GM12878 (cell line): ENCODE results near the gene PAN3. TPM values are rescaled to one million over a fixed set of nuclear protein-coding genes. Genes with fewer than 3 reads are reported as not detected.

Experiments
- ATAC-seq: fragments of 200-7000 bp; cut with Tn5 transposase; 3 replicates; pipeline ENCODE4 v1.9.1; 2020; ENCODE audit warnings: mild to moderate bottlenecking, moderate library complexity
- BruUV-seq: library from RNA; stranded (reverse); fragments of 400-500 nt; replicated peaks from 2 replicates; lab custom pipeline; 2021; lab: Mats Ljungman, UMichigan
- CTCF ChIA-PET: fragments of 300-600 bp; sonication (Branson Sonifier 250); formaldehyde crosslinking; extraction: SDS; loops from one replicate; lab custom pipeline; 2021; ENCODE audit warnings: inconsistent platforms; lab: Yijun Ruan, JAX
- POLR2A ChIA-PET: fragments of 350-600 bp; formaldehyde crosslinking; extraction: SDS; loops from one replicate; lab custom pipeline; 2021; ENCODE audit warnings: inconsistent platforms; lab: Charles Lee
- RAD21 ChIA-PET: fragments of 300-600 bp; sonication (Branson Sonifier 250); formaldehyde crosslinking; loops from one replicate; lab custom pipeline; 2023; ENCODE audit warnings: antibody characterized with exemption; ENCODE audit not compliant: unreplicated experiment; lab: Charles Lee
- SMC1A ChIA-PET: fragments of 300-600 bp; sonication (Branson Sonifier 250); formaldehyde crosslinking; loops from one replicate; lab custom pipeline; 2023; ENCODE audit not compliant: unreplicated experiment, uncharacterized antibody; lab: Charles Lee
- DNase-seq: peaks from one replicate; pipeline ENCODE4 v3.0.0-alpha.2; 2011; ENCODE audit warnings: low read depth, low spot score
- FAIRE-seq: peaks from 3 replicates; lab custom pipeline; 2011; peaks lifted over from hg19 to GRCh38; lab: Jason Lieb, UNC
- H2AFZ ChIP-seq: 2 replicates; pipeline ENCODE4 v1.6.0; 2011; ENCODE audit warnings: low read depth, low read length, control low read depth; ENCODE audit not compliant: control insufficient read depth
- H3K27ac ChIP-seq: 2 replicates; pipeline ENCODE4 v1.5.1; 2011; ENCODE audit warnings: control low read depth; ENCODE audit not compliant: control insufficient read depth, insufficient read depth
- H3K27me3 ChIP-seq, 2 experiments: replicated peaks in 1 of 2; 2 replicates each; pipeline versions ENCODE4 v1.6.0 to v1.6.1; 2011; ENCODE audit warnings: low read length in 1 of 2; ENCODE audit not compliant: control insufficient read depth in 2 of 2, insufficient read depth in 2 of 2
- H3K36me3 ChIP-seq, 2 experiments: 2 replicates each; pipeline ENCODE4 v1.5.1; 2011; ENCODE audit warnings: low read length in 1 of 2; ENCODE audit not compliant: control insufficient read depth in 2 of 2, insufficient read depth in 2 of 2
- H3K4me1 ChIP-seq: 2 replicates; pipeline ENCODE4 v1.6.1; 2011; ENCODE audit warnings: mild to moderate bottlenecking, low read length, moderate library complexity, mixed read lengths; ENCODE audit not compliant: control insufficient read depth, insufficient read depth
- H3K4me2 ChIP-seq: 2 replicates; pipeline ENCODE4 v1.6.0; 2011; ENCODE audit warnings: control low read depth; ENCODE audit not compliant: control insufficient read depth, insufficient read depth
- H3K4me3 ChIP-seq: fragments of 200-600 bp; sonication (generic); 2 replicates; pipeline ENCODE4 v1.5.1; 2016
- H3K79me2 ChIP-seq: 2 replicates; pipeline ENCODE4 v1.6.0; 2011; ENCODE audit warnings: low read length; ENCODE audit not compliant: control insufficient read depth, insufficient read depth
- H3K9ac ChIP-seq: 2 replicates; pipeline ENCODE4 v1.8.0; 2011; ENCODE audit warnings: low read length, control low read depth, mixed read lengths; ENCODE audit not compliant: control insufficient read depth, insufficient read depth
- H3K9me3 ChIP-seq: replicated peaks from 3 replicates; pipeline ENCODE4 v1.5.1; 2011; ENCODE audit warnings: mild to moderate bottlenecking, low read length; ENCODE audit not compliant: control insufficient read depth, insufficient read depth
- H4K20me1 ChIP-seq: 2 replicates; pipeline ENCODE4 v1.6.0; 2011; ENCODE audit not compliant: control insufficient read depth, insufficient read depth
- BHLHE40 ChIP-seq, 2 experiments: fragments of 450-650 bp in 1 of 2; IDR thresholded peaks; 2 replicates each; pipeline ENCODE4 v1.6.1; 2011 to 2017; ENCODE audit warnings: low read depth in 2 of 2, borderline replicate concordance in 1 of 2, improper control_type of control experiment in 1 of 2, low read length in 1 of 2, mild to moderate bottlenecking in 1 of 2
- JUND ChIP-seq: IDR thresholded peaks from 2 replicates; pipeline ENCODE4 v1.6.1; 2012; ENCODE audit warnings: low read depth, mild to moderate bottlenecking, low read length, improper control_type of control experiment, moderate library complexity
- PAX8 ChIP-seq: fragments of 450-650 bp; IDR thresholded peaks from 2 replicates; pipeline ENCODE4 v1.6.1; 2017; ENCODE audit warnings: mild to moderate bottlenecking, moderate library complexity
- POU2F2 ChIP-seq: IDR thresholded peaks from 3 replicates; pipeline ENCODE4 v1.6.1; 2011; ENCODE audit warnings: low read depth, mild to moderate bottlenecking, low read length, borderline replicate concordance
- YBX1 ChIP-seq: fragments of 450-650 bp; IDR thresholded peaks from 2 replicates; pipeline ENCODE4 v1.6.1; 2016; ENCODE audit warnings: antibody characterized with exemption
- ZNF207 ChIP-seq: fragments of 450-650 bp; IDR thresholded peaks from 2 replicates; pipeline ENCODE4 v1.6.1; 2014; ENCODE audit warnings: antibody characterized with exemption, mild to moderate bottlenecking, borderline replicate concordance
- WGBS: methylation state at CpG from one replicate; pipeline ENCODE4 v1.1.6; 2016; ENCODE audit warnings: low lambda C conversion rate; ENCODE audit not compliant: insufficient replicate concordance, insufficient coverage; ENCODE audit errors: missing lambda C conversion rate; 5-methylcytosine and 5-hydroxymethylcytosine counted together
- in situ Hi-C: fragments of 300-500 bp; cut with MboI; formaldehyde crosslinking; loops from 9 replicates; pipeline ENCODE4 v1.14.3; 2018; ENCODE audit warnings: mixed read lengths
- intact Hi-C: fragments of 100-400 bp; cut with micrococcal nuclease; formaldehyde crosslinking; loops from one replicate; pipeline ENCODE4 v1.14.2; 2022; ENCODE audit not compliant: unreplicated experiment
- polyA plus RNA-seq, 11 experiments: library from polyadenylated mRNA; depleted of rRNA in 4 of 11; unstranded in 6 of 11; stranded (reverse) in 5 of 11; fragments of >200 nt; fragmentation: Nextera tagmentation in 4 of 11; fragmentation: Illumina TruSeq in 1 of 11; extraction: Ambion mirVana in 4 of 11; extraction: Trizol in 1 of 11; gene quantifications; 1 replicate in 1 of 11; 2 replicates in 10 of 11; pipeline versions ENCODE4 v1.2.1 to v1.2.3, GENCODE V29; 2011 to 2016; ENCODE audit warnings: inconsistent platforms in 2 of 11, missing spikeins in 2 of 11, low read depth in 1 of 11
- total RNA-seq, 4 experiments: library from RNA; depleted of rRNA in 3 of 4; stranded (reverse); fragments of >200 nt in 3 of 4; fragmentation: Illumina TruSeq in 1 of 4; extraction: Trizol in 1 of 4; gene quantifications; 2 replicates each; pipeline versions ENCODE4 v1.2.1 to v1.2.3, GENCODE V29; 2013 to 2021
- TF ChIP-seq, protein P1 (sequence below): fragments of 450-650 bp; formaldehyde crosslinking; IDR thresholded peaks from 2 replicates; pipeline ENCODE4 v1.5.0; 2022; ENCODE audit warnings: mild to moderate bottlenecking, missing genetic modification characterization

PAN3 gene
- total and polyA plus RNA-seq, 10 of the 15 experiments (the other 5 are each of a cell fraction or from before 2014, with no cell fraction given), result 13.0 to 33.3 (median 19.9) TPM

GRCh38 chr13:28271056-28271840, 132.9 kb downstream of the PAN3 start:
- 0 out of 3 replicates have a peak, but pooled peaks have one; percentile 14 for TF ChIP-seq POU2F2
- TF ChIP-seq JUND, result no peak
- TF ChIP-seq PAX8, result no peak
- TF ChIP-seq, protein P1, sequence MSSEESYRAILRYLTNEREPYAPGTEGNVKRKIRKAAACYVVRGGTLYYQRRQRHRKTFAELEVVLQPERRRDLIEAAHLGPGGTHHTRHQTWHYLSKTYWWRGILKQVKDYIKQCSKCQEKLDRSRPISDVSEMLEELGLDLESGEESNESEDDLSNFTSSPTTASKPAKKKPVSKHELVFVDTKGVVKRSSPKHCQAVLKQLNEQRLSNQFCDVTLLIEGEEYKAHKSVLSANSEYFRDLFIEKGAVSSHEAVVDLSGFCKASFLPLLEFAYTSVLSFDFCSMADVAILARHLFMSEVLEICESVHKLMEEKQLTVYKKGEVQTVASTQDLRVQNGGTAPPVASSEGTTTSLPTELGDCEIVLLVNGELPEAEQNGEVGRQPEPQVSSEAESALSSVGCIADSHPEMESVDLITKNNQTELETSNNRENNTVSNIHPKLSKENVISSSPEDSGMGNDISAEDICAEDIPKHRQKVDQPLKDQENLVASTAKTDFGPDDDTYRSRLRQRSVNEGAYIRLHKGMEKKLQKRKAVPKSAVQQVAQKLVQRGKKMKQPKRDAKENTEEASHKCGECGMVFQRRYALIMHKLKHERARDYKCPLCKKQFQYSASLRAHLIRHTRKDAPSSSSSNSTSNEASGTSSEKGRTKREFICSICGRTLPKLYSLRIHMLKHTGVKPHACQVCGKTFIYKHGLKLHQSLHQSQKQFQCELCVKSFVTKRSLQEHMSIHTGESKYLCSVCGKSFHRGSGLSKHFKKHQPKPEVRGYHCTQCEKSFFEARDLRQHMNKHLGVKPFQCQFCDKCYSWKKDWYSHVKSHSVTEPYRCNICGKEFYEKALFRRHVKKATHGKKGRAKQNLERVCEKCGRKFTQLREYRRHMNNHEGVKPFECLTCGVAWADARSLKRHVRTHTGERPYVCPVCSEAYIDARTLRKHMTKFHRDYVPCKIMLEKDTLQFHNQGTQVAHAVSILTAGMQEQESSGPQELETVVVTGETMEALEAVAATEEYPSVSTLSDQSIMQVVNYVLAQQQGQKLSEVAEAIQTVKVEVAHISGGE (CRISPR knock-in tag), result no peak
- no peak for TF ChIP-seq BHLHE40 (IDR thresholded peaks at IDR 0.05; ENCODE audit: borderline replicate concordance in 1 of 2, low read depth in 2 of 2, low read length in 1 of 2)
- TF ChIP-seq ZNF207, result no peak
- no peak for TF ChIP-seq YBX1
- BruUV-seq, result no TSS peak
- intact Hi-C loops, result no loop called here

More at GRCh38 chr13:28271056-28271840, 132.9 kb downstream of the PAN3 start:
- FAIRE-seq, result no peak
- in situ Hi-C loops, result no loop called here
- Histone ChIP-seq H3K4me3 (no peak overlapping the region), H3K79me2 (no peaks in the 10 kb centered on the region), H3K4me2 (no peak overlapping the region), H3K36me3 (peaks cover 2 to 15% of the 10 kb centered on the region in 2 experiments; a peak in 3 of 4 replicates), H3K9ac (no peak overlapping the region), H3K27ac (no peak overlapping the region), H3K4me1 (peaks cover 10% of the 10 kb centered on the region; the same call in 1 of the 2 replicates), H3K9me3 (peaks cover 8% of the 10 kb centered on the region), H2AFZ (no peak overlapping the region), H3K27me3 (no peaks in the 10 kb centered on the region), H4K20me1 (no peaks in the 10 kb centered on the region)
- no peak for ATAC-seq
- ChIA-PET CTCF (interaction anchor here (0.8 to 1.6 kb wide), 2 partner anchors 44 to 287 kb away, joined by 3 to 5 read pairs; no protein-coding TSS in a partner anchor), POLR2A (no interaction called here), RAD21 (interaction anchor here (1.5 kb wide), 1 partner anchor 20 kb away, joined by 4 read pairs; no protein-coding TSS in a partner anchor), SMC1A (interaction anchor here (0.6 to 2.1 kb wide), 8 partner anchors 8 to 196 kb away, joined by 3 to 9 read pairs (median 3); partner anchors contain the start of gene PAN3)
- WGBS, result 37% methylated on average over 2 of the region's 2 CpGs
- DNase-seq, result no peak
